Hematopoietic multipotent progenitor cell treated with erythropoietin and hydrocortisone succinate and interleukin-3 and kit ligand, for 6 days (in vitro differentiated cells): ENCODE measurements around the gene TMBIM6.
"Not testable (repeated sequence)": the region's sequence is repeated elsewhere in the genome, so short reads cannot be mapped to it uniquely, and the experiment has no call there.

ENCODE experiments used
- DNase-seq: peaks from one replicate; pipeline ENCODE4 v3.0.0-alpha.2; 2015

The TMBIM6 gene

GRCh38 chr12:49777800-49778748, 36.7 kb downstream of the TMBIM6 start:
- peak; percentile 51 for DNase-seq

- DNase-seq: no peak
Observed at GRCh38 chr12:49779581-49779980, 38.2 kb downstream of the TMBIM6 start.

- not testable (repeated sequence) for DNase-seq
Observed at GRCh38 chr12:49780914-49781313, 39.6 kb downstream of the TMBIM6 start.

- DNase-seq: peak; percentile 62
Observed at GRCh38 chr12:49783917-49784676, 42.7 kb downstream of the TMBIM6 start.

- peak; percentile 21 for DNase-seq
Observed at GRCh38 chr12:49784756-49785409, 43.5 kb downstream of the TMBIM6 start.

GRCh38 chr12:49787672-49788071, 46.3 kb downstream of the TMBIM6 start:
- no peak for DNase-seq

GRCh38 chr12:49789992-49790391, 48.6 kb downstream of the TMBIM6 start:
- DNase-seq: no peak

- DNase-seq: no peak
Observed at GRCh38 chr12:49790741-49791555, 49.6 kb downstream of the TMBIM6 start.

- DNase-seq: no peak
Observed at GRCh38 chr12:49791700-49792099, 50.3 kb downstream of the TMBIM6 start.

- no peak for DNase-seq
Observed at GRCh38 chr12:49792181-49792970, 51.0 kb downstream of the TMBIM6 start.

DNA sequence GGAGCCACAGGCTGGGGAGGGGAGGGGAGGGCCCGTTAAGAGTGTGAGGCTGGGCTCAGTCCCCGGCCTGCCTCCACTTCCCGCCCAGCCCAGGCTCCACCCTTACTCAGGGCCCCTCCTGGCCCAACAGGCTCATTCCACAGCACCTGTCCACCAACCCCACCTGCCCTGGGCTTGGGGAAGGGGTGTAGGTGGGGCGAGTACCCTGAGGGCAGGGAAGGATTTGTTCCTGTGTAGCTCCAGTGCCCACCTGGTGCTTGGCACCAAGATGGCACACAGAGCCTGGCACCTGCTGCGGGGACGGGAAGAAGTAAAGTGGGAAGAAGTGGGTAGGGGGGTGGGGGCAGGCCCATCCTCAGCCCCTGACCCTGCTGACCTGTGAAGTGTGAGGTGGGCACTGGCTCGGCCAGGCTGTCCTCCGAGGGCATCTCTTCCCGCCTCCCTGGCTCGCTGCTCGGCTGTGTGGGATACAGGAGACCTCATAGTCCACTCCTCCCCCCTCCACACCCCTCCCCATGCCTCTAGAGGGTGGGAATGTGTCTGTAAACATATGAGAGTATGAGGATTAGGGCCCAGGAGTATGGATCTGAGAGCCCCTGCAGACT, 51.7 kb downstream of the TMBIM6 start:
- DNase-seq: no peak

GRCh38 chr12:49793620-49794019, 52.3 kb downstream of the TMBIM6 start:
- no peak for DNase-seq

GRCh38 chr12:49794021-49794420, 52.7 kb downstream of the TMBIM6 start:
- DNase-seq: no peak

DNA sequence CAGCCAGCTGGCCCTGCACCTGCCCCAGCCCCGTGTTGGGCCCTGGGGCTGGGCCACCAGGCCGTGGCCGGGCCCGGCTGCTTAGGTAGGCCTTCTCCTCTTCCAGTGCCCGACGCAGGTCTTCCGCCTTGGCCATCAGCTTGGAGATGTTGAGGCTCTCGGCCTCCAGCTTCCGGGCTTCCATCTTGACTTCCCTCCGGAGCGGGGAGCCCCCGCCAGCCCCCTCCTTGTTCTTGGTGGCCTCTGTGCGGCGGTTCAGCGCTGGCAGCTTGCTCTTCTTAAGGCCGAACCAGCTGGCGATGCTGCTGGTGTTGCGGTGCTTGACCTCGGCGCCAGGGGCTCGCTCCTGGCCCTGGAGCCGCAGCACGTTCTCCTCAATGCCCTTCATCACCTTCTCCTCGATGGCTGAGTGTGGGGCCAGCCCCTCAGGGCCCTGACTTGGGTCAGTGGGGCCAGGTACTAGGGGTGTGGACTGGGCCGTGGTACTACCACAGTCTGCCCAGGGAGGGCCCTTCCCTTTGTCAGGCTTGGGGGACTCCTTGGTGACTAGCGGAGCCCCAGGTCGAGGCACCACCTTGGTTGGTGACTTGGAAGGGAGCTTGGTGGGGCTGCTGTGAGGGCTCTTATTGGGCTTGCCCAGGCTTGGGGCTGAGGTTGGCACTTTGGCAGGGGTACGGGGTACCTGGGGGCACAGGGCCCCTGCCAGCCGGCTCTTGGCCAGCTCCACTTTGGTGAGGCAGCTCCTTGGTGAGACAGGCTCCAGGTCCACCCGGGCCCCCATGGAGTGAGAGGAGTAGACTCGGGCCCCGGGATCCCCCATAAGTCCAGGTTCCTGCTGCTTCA, 53.7 kb downstream of the TMBIM6 start:
- DNase-seq: no peak

DNA sequence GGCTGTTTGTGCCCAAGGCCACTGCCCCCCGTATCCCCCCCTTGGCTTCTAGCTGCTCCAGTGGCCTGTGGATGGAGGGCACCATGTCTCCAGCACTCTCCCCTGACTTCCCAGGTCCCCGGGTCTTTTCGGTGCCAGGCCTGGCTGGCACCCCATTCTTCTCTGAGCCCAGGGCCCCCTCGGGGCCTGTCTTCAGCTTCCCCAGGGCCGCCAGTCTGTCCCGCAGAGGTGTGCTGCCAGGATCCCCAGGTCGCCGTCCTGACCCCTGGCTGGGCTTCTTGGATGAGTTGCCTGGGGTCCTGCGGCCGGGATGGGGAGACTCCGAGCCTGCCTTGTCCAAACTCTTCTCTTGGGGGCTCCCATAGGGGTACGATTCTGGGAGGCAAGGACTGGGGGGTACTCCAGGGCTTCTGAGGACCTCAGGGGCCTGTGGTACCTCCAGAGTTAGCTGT, 54.3 kb downstream of the TMBIM6 start:
- DNase-seq: no peak

DNA sequence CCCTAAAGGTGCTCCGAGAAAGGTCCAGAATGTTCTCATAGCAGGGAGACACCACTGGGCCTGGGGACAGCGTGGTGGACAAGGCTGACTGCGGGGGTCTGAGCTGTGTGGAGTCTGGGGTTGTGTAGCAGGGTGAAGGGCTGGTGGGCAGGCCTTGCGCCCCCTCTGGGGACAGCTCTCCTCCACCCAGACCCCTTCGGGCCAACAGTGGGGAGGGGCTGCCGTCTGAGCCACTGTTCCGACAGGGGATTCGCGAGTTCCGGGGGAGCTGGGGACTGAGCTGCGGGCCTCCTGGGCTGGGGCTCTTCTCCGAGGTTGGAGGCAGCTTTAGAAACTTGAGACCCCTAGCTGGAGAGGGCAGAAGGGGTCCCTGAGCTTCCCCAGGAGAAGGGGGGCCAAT, 54.8 kb downstream of the TMBIM6 start:
- DNase-seq: no peak

DNA sequence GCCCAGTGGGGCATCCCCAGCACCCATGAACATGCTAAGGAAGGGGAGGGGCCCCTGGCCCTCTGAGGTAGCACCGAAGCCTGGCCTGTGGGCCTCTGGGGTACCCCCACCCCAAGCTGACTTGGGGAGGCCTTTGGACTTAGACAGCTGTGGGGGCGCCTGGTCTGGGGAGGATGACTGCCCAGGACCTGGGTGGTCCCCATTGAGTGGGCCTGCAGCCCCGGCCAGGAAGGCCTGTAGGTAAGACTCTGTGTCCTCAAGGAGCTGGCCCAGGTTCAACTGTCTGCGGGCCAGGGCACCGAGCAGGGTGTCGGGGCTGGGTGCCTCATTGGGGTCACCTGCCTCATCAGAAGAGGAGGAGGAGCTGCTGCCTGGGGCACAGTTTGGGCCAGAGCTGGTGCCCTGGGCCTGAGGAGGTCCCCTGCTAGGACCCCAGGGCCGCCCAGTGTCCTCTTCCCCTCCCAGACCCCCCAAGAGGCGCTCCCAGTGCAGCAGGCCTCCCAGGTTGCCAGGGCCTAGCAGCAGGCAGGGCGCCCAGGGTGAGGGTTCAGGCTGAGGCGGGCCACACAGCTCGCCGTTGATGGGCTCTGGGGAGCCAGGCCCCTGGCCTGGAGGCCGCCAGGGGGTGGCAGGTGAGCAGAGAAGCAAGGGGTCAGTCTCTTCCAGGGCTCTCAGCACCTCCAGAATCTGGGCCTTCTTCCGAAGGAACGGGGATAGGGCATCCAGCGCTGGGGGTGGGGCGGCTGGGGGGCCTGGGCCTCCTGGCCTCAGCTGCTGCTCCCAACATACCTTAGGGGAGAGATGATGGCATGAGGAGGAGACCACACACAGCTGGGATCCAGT, 55.5 kb downstream of the TMBIM6 start:
- no peak for DNase-seq

- DNase-seq: no peak
Observed at GRCh38 chr12:49797449-49797776, 56.1 kb downstream of the TMBIM6 start.

GRCh38 chr12:49798248-49798647, 56.9 kb downstream of the TMBIM6 start:
- DNase-seq: no peak
